Astrocyte of the spinal cord (primary cell): ENCODE results near the gene NBEAL2.
A peak's percentile ranks its signal among the peaks of the same experiment; 100 is the strongest.

Experiments used
- DNase-seq: peaks from one replicate; pipeline ENCODE4 v3.0.0; 2011; ENCODE audit warnings: low read depth, low spot score
- H3K4me3 ChIP-seq: 2 replicates; pipeline ENCODE4 v1.5.1; 2011; ENCODE audit warnings: low read depth, mild to moderate bottlenecking, low read length, moderate library complexity
- in situ Hi-C: cut with HindIII; loops from 2 replicates; pipeline ENCODE4 v1.10.0; 2017; ENCODE audit warnings: low sequenced_read_pairs
- TF ChIP-seq, protein P1 (sequence below): IDR thresholded peaks from 2 replicates; pipeline ENCODE4 v1.5.1; 2012; ENCODE audit warnings: low read depth, mild to moderate bottlenecking, low read length, inconsistent platforms

NBEAL2 gene

GRCh38 chr3:46971742-46972141, 7.7 kb upstream of the NBEAL2 start:
- TF ChIP-seq, protein P1, sequence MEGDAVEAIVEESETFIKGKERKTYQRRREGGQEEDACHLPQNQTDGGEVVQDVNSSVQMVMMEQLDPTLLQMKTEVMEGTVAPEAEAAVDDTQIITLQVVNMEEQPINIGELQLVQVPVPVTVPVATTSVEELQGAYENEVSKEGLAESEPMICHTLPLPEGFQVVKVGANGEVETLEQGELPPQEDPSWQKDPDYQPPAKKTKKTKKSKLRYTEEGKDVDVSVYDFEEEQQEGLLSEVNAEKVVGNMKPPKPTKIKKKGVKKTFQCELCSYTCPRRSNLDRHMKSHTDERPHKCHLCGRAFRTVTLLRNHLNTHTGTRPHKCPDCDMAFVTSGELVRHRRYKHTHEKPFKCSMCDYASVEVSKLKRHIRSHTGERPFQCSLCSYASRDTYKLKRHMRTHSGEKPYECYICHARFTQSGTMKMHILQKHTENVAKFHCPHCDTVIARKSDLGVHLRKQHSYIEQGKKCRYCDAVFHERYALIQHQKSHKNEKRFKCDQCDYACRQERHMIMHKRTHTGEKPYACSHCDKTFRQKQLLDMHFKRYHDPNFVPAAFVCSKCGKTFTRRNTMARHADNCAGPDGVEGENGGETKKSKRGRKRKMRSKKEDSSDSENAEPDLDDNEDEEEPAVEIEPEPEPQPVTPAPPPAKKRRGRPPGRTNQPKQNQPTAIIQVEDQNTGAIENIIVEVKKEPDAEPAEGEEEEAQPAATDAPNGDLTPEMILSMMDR: no peak
- in situ Hi-C loops: no loop called here
- no peak for DNase-seq
- no peak overlapping the region for H3K4me3 ChIP-seq

- in situ Hi-C loops: no loop called here
- H3K4me3 ChIP-seq: no peak overlapping the region
- TF ChIP-seq, protein P1: no peak
Measured at GRCh38 chr3:46972396-46972795, 7.1 kb upstream of the NBEAL2 start.

GRCh38 chr3:46974421-46975171, 4.9 kb upstream of the NBEAL2 start:
- DNase-seq: no peak
- in situ Hi-C loops: no loop called here
- TF ChIP-seq, protein P1: no peak
- H3K4me3 ChIP-seq: no peak overlapping the region

More at GRCh38 chr3:46972396-46972795, 7.1 kb upstream of the NBEAL2 start:
- DNase-seq: no peak

- H3K4me3 ChIP-seq: peak within 1 kb of the TSS; percentile 96
- in situ Hi-C loops: no loop called here
- TF ChIP-seq, protein P1: no peak
- peak; percentile 99 for DNase-seq
Measured at GRCh38 chr3:46976326-46977190, 2.9 kb upstream of the NBEAL2 start, which contains the start of gene CCDC12. TSS of gene CCDC12 (minus strand) at chr3:46976745. CDS start at chr3:46976732, 13 bp downstream.

DNA sequence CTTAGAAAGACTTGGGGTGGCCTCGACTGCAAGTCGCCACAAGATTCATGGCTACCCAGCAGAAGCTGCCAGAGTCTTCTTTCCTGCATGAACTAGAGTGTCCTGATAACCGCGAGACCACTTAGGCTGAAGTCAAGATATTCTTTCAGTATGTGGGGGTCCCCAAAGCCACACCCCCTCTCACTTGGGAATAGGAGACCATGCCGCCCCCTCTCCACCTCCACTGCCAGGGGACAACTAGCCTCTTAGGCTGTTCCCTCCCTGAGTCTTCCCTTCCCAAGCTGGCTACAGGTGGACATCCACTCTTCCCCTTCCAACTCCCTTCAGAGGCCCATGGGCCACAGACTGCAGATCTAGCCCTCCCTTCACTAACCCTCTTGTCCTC, 1.7 kb upstream of the NBEAL2 start:
- H3K4me3 ChIP-seq: no peak overlapping the region
- TF ChIP-seq, protein P1: no peak
- in situ Hi-C loops: no loop called here
- no peak for DNase-seq

- TF ChIP-seq, protein P1: no peak
- H3K4me3 ChIP-seq: no peak overlapping the region
- in situ Hi-C loops: no loop called here
- DNase-seq: no peak
Measured at GRCh38 chr3:46978381-46978780, 1.1 kb upstream of the NBEAL2 start.
